ENCODE measurements around the gene RPL41.

The RPL41 gene

GRCh38 chr12:56117778-56118687 is 1.6 kb downstream of the RPL41 start, which contains the start of gene ZC3H10 (continued):
- TF ChIP-seq, protein P1, sequence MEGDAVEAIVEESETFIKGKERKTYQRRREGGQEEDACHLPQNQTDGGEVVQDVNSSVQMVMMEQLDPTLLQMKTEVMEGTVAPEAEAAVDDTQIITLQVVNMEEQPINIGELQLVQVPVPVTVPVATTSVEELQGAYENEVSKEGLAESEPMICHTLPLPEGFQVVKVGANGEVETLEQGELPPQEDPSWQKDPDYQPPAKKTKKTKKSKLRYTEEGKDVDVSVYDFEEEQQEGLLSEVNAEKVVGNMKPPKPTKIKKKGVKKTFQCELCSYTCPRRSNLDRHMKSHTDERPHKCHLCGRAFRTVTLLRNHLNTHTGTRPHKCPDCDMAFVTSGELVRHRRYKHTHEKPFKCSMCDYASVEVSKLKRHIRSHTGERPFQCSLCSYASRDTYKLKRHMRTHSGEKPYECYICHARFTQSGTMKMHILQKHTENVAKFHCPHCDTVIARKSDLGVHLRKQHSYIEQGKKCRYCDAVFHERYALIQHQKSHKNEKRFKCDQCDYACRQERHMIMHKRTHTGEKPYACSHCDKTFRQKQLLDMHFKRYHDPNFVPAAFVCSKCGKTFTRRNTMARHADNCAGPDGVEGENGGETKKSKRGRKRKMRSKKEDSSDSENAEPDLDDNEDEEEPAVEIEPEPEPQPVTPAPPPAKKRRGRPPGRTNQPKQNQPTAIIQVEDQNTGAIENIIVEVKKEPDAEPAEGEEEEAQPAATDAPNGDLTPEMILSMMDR (tag by site-specific recombination; IDR thresholded peaks at IDR 0.05), result peak; percentile 99
- TF ChIP-seq HOXD13 (CRISPR knock-in tag; IDR thresholded peaks at IDR 0.05; ENCODE audit: borderline replicate concordance), result no peak
- TF ChIP-seq, protein P2, sequence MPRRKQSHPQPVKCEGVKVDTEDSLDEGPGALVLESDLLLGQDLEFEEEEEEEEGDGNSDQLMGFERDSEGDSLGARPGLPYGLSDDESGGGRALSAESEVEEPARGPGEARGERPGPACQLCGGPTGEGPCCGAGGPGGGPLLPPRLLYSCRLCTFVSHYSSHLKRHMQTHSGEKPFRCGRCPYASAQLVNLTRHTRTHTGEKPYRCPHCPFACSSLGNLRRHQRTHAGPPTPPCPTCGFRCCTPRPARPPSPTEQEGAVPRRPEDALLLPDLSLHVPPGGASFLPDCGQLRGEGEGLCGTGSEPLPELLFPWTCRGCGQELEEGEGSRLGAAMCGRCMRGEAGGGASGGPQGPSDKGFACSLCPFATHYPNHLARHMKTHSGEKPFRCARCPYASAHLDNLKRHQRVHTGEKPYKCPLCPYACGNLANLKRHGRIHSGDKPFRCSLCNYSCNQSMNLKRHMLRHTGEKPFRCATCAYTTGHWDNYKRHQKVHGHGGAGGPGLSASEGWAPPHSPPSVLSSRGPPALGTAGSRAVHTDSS (tag by site-specific recombination; IDR thresholded peaks at IDR 0.05), result peak; percentile 10; the same call in 1 of the 2 replicates
- peak; percentile 75; the same call in 1 of the 2 replicates for TF ChIP-seq ZNF24 (tag by site-specific recombination; IDR thresholded peaks at IDR 0.05)
- peak; percentile 71 for TF ChIP-seq GLIS2 (tag by site-specific recombination; IDR thresholded peaks at IDR 0.05)
- TF ChIP-seq, protein P3, sequence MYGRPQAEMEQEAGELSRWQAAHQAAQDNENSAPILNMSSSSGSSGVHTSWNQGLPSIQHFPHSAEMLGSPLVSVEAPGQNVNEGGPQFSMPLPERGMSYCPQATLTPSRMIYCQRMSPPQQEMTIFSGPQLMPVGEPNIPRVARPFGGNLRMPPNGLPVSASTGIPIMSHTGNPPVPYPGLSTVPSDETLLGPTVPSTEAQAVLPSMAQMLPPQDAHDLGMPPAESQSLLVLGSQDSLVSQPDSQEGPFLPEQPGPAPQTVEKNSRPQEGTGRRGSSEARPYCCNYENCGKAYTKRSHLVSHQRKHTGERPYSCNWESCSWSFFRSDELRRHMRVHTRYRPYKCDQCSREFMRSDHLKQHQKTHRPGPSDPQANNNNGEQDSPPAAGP (tag by site-specific recombination; IDR thresholded peaks at IDR 0.05), result peak; percentile 83
- peak; percentile 85 for TF ChIP-seq ZFHX2 (tag by site-specific recombination; conservative IDR thresholded peaks at IDR 0.05)
- no peak for TF ChIP-seq ZNF670 (tag by site-specific recombination; IDR thresholded peaks at IDR 0.05; ENCODE audit: low read depth)
- no peak for TF ChIP-seq ZNF121 (tag by site-specific recombination; IDR thresholded peaks at IDR 0.05)
- peak; percentile 76 for TF ChIP-seq ZBTB8A (tag by site-specific recombination; IDR thresholded peaks at IDR 0.05)
- peak; percentile 83 for TF ChIP-seq KLF9 (tag by site-specific recombination; IDR thresholded peaks at IDR 0.05; ENCODE audit: low read depth)
- TF ChIP-seq ATF2 (tag by site-specific recombination; IDR thresholded peaks at IDR 0.05; ENCODE audit: low read depth), result peak; percentile 91
- TF ChIP-seq ZNF350 (tag by site-specific recombination; IDR thresholded peaks at IDR 0.05), result no peak
- peak; percentile 98 for TF ChIP-seq SP3 (tag by site-specific recombination; IDR thresholded peaks at IDR 0.05)
- no peak for TF ChIP-seq ZNF837 (tag by site-specific recombination; IDR thresholded peaks at IDR 0.05)
- no peak; the same call in 1 of the 2 replicates for TF ChIP-seq ZNF184 (tag by site-specific recombination; IDR thresholded peaks at IDR 0.05)
- TF ChIP-seq ZNF747 (tag by site-specific recombination; IDR thresholded peaks at IDR 0.05), result no peak
- peak; percentile 81 for TF ChIP-seq INSM2 (tag by site-specific recombination; IDR thresholded peaks at IDR 0.05)
- TF ChIP-seq ZNF626 (tag by site-specific recombination; IDR thresholded peaks at IDR 0.05), result no peak
- TF ChIP-seq ZNF48 (tag by site-specific recombination; IDR thresholded peaks at IDR 0.05), result no peak
- TF ChIP-seq ZNF664 (tag by site-specific recombination; IDR thresholded peaks at IDR 0.05), result no peak
- TF ChIP-seq ZXDB (tag by site-specific recombination; IDR thresholded peaks at IDR 0.05), result peak; percentile 91
- 0 out of 2 replicates have a peak, but pooled peaks have one; percentile 14 for TF ChIP-seq ZNF645 (tag by site-specific recombination; IDR thresholded peaks at IDR 0.05)
- no peak for TF ChIP-seq ZNF514 (tag by site-specific recombination; IDR thresholded peaks at IDR 0.05)
- TF ChIP-seq ZNF239 (tag by site-specific recombination; IDR thresholded peaks at IDR 0.05), result no peak
- TF ChIP-seq ZNF398 (tag by site-specific recombination; IDR thresholded peaks at IDR 0.05), result no peak
- TF ChIP-seq KLF16 (tag by site-specific recombination; IDR thresholded peaks at IDR 0.05), result peak; percentile 90
- TF ChIP-seq ZNF560 (tag by site-specific recombination; IDR thresholded peaks at IDR 0.05; ENCODE audit: borderline replicate concordance), result no peak
- TF ChIP-seq ZSCAN16 (tag by site-specific recombination; IDR thresholded peaks at IDR 0.05), result no peak
- no peak for TF ChIP-seq ZNF416 (tag by site-specific recombination; IDR thresholded peaks at IDR 0.05)

Data from HEK293 (cell line).